ENCODE data around the gene CDKN1A.
"Not testable (repeated sequence)": the region's sequence is repeated elsewhere in the genome, so short reads cannot be mapped to it uniquely, and the experiment has no call there.

Gene CDKN1A

DNA sequence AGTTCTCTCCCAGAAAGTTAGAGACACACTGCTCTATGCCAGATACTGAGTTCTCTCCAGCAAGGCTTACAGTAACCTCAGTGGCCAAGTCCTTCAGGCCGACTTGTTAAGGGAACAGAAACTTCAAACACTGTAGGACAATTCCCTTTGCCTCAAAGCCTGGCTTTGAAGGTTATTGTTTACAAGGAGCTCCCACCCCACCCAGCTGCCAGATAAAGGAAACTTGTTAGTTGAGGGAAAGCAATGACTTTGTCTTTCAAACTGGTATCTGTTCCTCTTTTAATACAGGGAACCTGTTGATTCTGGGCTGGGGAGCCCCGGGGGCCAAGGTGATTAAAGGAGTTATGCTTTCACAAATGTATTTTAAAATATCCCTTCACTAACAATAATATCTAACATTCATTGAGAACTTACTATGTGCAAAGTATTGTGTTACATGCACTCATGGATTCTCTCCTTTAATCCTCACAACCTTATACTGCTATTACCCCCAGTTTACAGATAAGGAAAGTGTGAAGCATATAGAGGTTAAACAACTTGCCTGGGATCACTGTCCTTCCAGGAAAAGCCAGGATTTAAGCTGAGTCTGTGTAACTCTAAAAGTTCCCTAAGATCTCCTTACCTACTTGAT, 27.6 kb upstream of the CDKN1A start:
- Histone ChIP-seq H3K4me1 (ENCODE audit: control insufficient read depth in 1 of 2, insufficient read depth in 1 of 2, low read depth in 1 of 2, low read length in 1 of 2) (peaks cover 5 to 6% of the 10 kb centered on the region in 2 experiments), H3K9me3 (no peaks in the 10 kb centered on the region), H3K4me3 (ENCODE audit: low read depth in 1 of 2, low read length in 1 of 2) (no peak overlapping the region), H3K36me3 (no peaks in the 10 kb centered on the region), H3K27me3 (peaks cover 9% of the 10 kb centered on the region), H3K27ac (no peak overlapping the region)
- TF ChIP-seq CTCF (IDR thresholded peaks at IDR 0.05) = no peak

DNA sequence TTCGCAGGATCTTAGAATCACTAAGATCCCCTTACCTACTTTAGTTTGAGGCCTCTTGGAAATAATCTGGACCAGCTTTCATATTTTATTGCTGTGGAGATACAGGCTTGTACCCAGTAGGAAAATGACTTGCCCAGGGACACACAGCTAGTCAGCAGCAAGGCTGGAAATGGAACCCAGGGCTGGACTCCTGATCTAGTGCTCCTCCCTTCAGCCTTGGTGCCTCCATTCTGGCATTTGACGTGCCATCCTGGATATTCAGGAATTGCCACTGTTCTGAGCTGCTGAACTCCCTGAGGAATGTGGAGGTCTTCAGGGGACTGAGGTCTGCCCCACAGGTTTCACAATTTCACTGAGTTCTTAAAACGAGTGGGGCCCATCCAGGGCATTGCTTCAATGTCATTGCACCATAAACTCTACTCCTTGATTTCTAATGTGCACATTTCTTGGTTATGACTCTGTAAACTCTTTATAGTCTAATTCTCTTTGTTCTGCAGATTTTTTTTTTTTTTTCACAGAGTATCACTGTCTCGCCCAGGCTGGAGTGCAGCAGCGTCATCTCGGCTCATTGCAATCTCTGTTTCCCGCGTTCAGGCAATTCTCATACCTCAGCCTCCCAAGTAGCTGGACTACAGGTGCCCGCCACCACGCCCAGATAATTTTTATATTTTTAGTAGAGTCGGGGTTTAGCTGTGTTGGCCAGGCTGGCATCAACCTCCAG, 26.7 kb upstream of the CDKN1A start:
- Histone ChIP-seq H3K4me3 (ENCODE audit: low read depth in 1 of 2, low read length in 1 of 2) (no peak overlapping the region), H3K27me3 (peaks cover 14% of the 10 kb centered on the region), H3K36me3 (no peaks in the 10 kb centered on the region), H3K4me1 (ENCODE audit: control insufficient read depth in 1 of 2, insufficient read depth in 1 of 2, low read depth in 1 of 2, low read length in 1 of 2) (peaks cover 5 to 6% of the 10 kb centered on the region in 2 experiments), H3K27ac (no peak overlapping the region), H3K9me3 (no peaks in the 10 kb centered on the region)
- no peak for TF ChIP-seq CTCF (IDR thresholded peaks at IDR 0.05)

- not testable (repeated sequence) for H3K9me3 ChIP-seq; H3K4me3 ChIP-seq (ENCODE audit: low read depth in 1 of 2, low read length in 1 of 2); H3K27ac ChIP-seq; H3K4me1 ChIP-seq (ENCODE audit: control insufficient read depth in 1 of 2, insufficient read depth in 1 of 2, low read depth in 1 of 2, low read length in 1 of 2); H3K36me3 ChIP-seq
- H3K27me3 ChIP-seq = peaks cover 41% of the 10 kb centered on the region
Measured at GRCh38 chr6:36654469-36654868, 24.0 kb upstream of the CDKN1A start.

- Histone ChIP-seq H3K4me3 (ENCODE audit: low read depth in 1 of 2, low read length in 1 of 2) (no peak overlapping the region), H3K27me3 (peaks cover 48% of the 10 kb centered on the region), H3K27ac (no peak overlapping the region), H3K4me1 (ENCODE audit: control insufficient read depth in 1 of 2, insufficient read depth in 1 of 2, low read depth in 1 of 2, low read length in 1 of 2) (peaks cover 5 to 6% of the 10 kb centered on the region in 2 experiments), H3K36me3 (no peaks in the 10 kb centered on the region), H3K9me3 (no peaks in the 10 kb centered on the region)
- no peak for TF ChIP-seq CTCF (IDR thresholded peaks at IDR 0.05)
Measured at GRCh38 chr6:36655085-36655724, 23.3 kb upstream of the CDKN1A start.

DNA sequence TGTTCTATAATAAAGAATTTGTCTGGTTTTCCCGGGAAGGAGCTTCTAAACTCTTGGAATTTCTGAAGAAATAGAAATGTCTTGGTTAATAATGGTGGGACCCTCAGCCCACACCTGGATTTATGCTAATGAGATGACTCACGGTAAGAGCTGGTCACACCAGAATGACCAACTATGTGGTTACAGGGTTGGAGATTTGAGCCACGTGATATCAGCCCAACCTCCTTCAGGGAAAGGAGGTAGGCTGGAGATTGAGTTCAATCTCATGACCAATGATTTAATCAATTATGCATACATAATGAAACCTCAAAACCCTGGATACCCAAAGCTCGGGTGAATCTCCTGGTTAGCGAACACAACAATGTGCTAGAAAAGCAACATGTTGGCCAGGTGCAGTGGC, 22.1 kb upstream of the CDKN1A start:
- Histone ChIP-seq H3K27me3 (peaks cover 60% of the 10 kb centered on the region), H3K4me3 (ENCODE audit: low read depth in 1 of 2, low read length in 1 of 2) (no peak overlapping the region), H3K27ac (no peak overlapping the region), H3K4me1 (ENCODE audit: control insufficient read depth in 1 of 2, insufficient read depth in 1 of 2, low read depth in 1 of 2, low read length in 1 of 2) (peaks cover 5 to 6% of the 10 kb centered on the region in 2 experiments), H3K9me3 (no peaks in the 10 kb centered on the region), H3K36me3 (no peaks in the 10 kb centered on the region)
- TF ChIP-seq CTCF (IDR thresholded peaks at IDR 0.05) = no peak

DNA sequence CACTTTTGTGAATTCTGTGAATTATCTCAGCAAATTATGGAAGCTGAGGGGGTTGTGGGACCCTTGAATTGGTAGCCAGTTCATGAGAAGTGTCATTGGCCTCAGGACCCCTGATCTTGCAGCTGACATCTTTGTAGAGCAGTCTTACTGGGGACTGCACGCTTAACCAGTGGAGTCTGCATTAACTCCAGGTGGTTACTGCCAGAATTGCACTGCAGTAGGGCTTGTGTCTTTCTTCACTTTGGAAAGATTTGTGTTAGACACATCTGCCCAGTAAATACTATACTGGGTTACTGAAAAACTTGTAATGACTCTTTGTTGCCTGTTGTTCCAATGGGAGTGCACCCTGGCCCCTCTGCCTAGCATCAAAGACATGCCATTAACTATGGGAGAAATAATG, 21.2 kb upstream of the CDKN1A start:
- Histone ChIP-seq H3K27me3 (peaks cover 69% of the 10 kb centered on the region), H3K27ac (no peak overlapping the region), H3K36me3 (no peaks in the 10 kb centered on the region), H3K4me3 (ENCODE audit: low read depth in 1 of 2, low read length in 1 of 2) (no peak overlapping the region), H3K4me1 (ENCODE audit: control insufficient read depth in 1 of 2, insufficient read depth in 1 of 2, low read depth in 1 of 2, low read length in 1 of 2) (peaks cover 5 to 6% of the 10 kb centered on the region in 2 experiments), H3K9me3 (no peaks in the 10 kb centered on the region)
- no peak for TF ChIP-seq CTCF (IDR thresholded peaks at IDR 0.05)
